Measurements from ENCODE around the gene TET1.
"Not testable (repeated sequence)": the region's sequence is repeated elsewhere in the genome, so short reads cannot be mapped to it uniquely, and the experiment has no call there.

Gene TET1

GRCh38 chr10:68613974-68614373 is 53.8 kb downstream of the TET1 start:
- DNase-seq (ENCODE audit: low read depth) = not testable (repeated sequence)

GRCh38 chr10:68617691-68618090 is 57.6 kb downstream of the TET1 start:
- DNase-seq (ENCODE audit: low read depth) = not testable (repeated sequence)

- no peak for DNase-seq (ENCODE audit: low read depth)
These were observed 58.1 kb downstream of the TET1 start for GRCh38 chr10:68618234-68618633.

- no peak for DNase-seq (ENCODE audit: low read depth)
These were observed 59.5 kb downstream of the TET1 start for GRCh38 chr10:68619595-68619994.

- DNase-seq (ENCODE audit: low read depth) = no peak
These were observed 65.3 kb downstream of the TET1 start for GRCh38 chr10:68625316-68625921.

- DNase-seq (ENCODE audit: low read depth) = no peak
These were observed 68.5 kb downstream of the TET1 start for GRCh38 chr10:68628576-68629127.

- DNase-seq (ENCODE audit: low read depth) = not testable (repeated sequence)
These were observed 72.1 kb downstream of the TET1 start for GRCh38 chr10:68632271-68632560.

- no peak for DNase-seq (ENCODE audit: low read depth)
These were observed 73.1 kb downstream of the TET1 start for GRCh38 chr10:68633281-68633680.

- no peak for DNase-seq (ENCODE audit: low read depth)
These were observed 73.8 kb downstream of the TET1 start for GRCh38 chr10:68633816-68634466.

- DNase-seq (ENCODE audit: low read depth) = no peak
These were observed 76.2 kb downstream of the TET1 start for GRCh38 chr10:68636335-68636734.

GRCh38 chr10:68643550-68643949 is 83.4 kb downstream of the TET1 start:
- not testable (repeated sequence) for DNase-seq (ENCODE audit: low read depth)

GRCh38 chr10:68647672-68648341 is 87.7 kb downstream of the TET1 start:
- no peak for DNase-seq (ENCODE audit: low read depth)

- DNase-seq (ENCODE audit: low read depth) = no peak
These were observed 95.5 kb downstream of the TET1 start for GRCh38 chr10:68655620-68656126.

GRCh38 chr10:68665841-68666240 is 105.7 kb downstream of the TET1 start:
- no peak for DNase-seq (ENCODE audit: low read depth)

- DNase-seq (ENCODE audit: low read depth) = no peak
These were observed 106.2 kb downstream of the TET1 start for GRCh38 chr10:68666280-68666760.

GRCh38 chr10:68668231-68668630 is 108.1 kb downstream of the TET1 start:
- no peak for DNase-seq (ENCODE audit: low read depth)

- DNase-seq (ENCODE audit: low read depth) = no peak
These were observed 108.8 kb downstream of the TET1 start for GRCh38 chr10:68668972-68669371.

- DNase-seq (ENCODE audit: low read depth) = no peak
These were observed 124.3 kb downstream of the TET1 start for GRCh38 chr10:68684413-68684812.

GRCh38 chr10:68696018-68696417 is 135.9 kb downstream of the TET1 start:
- DNase-seq (ENCODE audit: low read depth) = no peak

- no peak for DNase-seq (ENCODE audit: low read depth)
These were observed 137.0 kb downstream of the TET1 start for GRCh38 chr10:68697106-68697505.

- DNase-seq (ENCODE audit: low read depth) = no peak
These were observed 140.1 kb downstream of the TET1 start for GRCh38 chr10:68700197-68700596.

- no peak for DNase-seq (ENCODE audit: low read depth)
These were observed 145.4 kb downstream of the TET1 start for GRCh38 chr10:68705548-68705947.

- not testable (repeated sequence) for DNase-seq (ENCODE audit: low read depth)
These were observed 148.8 kb downstream of the TET1 start for GRCh38 chr10:68708987-68709386.
